HG02884 (cell line): Measurements from ENCODE around the gene JOSD1.

ENCODE experiments used
- ATAC-seq: cut with Tn5 transposase; IDR thresholded peaks from one replicate; pipeline ENCODE4 v1.9.1; 2021; ENCODE audit warnings: mild to moderate bottlenecking, moderate library complexity; ENCODE audit not compliant: unreplicated experiment

The JOSD1 gene

DNA sequence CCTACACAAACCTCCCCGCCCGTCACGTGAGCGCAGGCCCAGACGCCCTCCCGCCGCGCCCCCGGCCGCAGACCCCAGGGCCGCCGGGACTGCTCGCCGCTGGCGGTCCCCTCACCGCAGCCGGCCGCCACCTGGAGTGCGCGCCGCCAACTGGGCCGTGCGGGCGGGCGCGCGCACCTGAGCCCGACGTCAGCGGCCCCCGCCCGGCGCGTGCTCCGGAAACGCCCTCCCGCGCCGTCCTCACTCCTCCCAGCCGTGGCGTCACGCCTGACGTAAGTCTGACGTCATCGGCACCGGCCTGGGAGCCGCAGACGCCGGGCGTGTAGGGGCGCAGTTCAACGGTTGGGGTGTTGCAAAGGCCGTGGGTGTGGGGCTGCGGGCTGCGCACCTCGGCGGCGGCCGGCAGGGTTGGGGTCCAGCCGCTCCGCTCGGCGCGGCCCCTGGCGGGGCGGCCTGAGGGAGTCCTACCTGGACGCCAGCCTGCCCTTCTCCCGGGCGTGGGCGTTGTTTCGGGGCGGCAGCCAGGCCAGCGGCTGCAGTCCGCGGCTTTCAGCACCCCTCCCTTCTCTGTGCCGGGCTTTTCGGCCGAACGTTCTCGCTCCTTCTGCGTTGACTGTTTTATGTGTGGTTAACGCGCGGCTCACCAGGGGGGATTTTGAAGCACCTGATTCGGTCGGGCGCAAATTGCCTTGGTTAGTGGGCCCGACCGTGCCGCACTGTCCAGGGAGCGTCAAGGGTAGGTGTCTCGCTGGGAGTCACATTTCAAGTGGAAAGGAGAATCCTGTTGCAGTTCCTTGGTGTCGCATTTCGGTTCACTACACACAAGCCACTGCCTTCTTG is at the start of gene JOSD1:
JOSD1 (minus strand) TSS at position 155 of the 840 bp plus-strand sequence. CDS start 956 bp downstream, outside the sequence.
- peak; percentile 27 for ATAC-seq

DNA sequence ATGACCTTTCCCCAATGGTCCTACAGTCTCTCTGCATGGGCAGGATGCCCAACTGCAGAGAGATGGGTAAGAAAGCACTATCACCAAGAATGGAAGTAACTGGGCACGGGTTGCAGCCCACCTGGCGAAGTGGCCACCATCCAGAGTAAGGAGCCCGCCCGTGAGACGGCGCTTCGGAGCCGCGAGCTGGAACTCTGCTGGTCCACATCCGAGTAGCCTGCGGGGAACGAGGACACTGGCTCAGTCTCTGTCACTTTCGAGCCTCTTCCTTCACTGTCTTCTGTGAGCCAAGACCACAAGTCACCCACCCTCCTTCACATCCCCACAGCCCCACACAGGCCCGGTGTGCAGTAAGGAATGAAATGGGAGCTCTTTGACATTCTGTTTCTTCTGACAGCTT is 49.4 kb upstream of the JOSD1 start:
- no peak for ATAC-seq

DNA sequence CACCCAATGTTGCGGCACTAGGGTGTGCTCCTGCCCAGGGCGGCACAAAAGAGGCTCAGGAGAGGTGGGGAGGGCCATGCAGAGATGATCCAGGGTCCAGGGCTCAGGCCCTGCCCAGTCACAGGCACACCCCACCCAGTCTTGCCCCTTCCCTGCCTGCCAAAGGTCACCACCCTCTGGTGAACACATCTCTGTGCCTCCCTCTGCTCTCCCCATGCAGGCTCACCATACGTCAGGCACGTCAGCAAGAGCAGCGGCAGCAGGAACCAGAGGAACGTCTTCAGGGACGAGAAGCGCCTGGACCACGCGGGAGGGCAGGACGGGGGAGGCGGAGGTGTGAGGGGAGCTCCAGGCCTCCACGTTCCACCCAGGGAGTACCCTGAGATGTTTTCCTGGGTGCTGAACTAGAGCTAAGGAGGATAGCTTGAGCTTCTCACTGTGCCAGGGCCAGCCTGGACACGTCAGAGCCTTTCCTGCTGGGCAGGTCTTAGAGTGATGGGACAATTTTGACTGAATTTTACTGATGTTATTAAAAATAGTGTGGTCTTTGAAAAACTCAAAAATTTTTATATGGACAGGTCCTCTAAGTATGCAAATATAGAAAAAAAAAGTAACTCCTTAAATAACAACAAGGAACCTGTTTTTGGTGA is 47.9 kb upstream of the JOSD1 start:
- ATAC-seq: no peak

DNA sequence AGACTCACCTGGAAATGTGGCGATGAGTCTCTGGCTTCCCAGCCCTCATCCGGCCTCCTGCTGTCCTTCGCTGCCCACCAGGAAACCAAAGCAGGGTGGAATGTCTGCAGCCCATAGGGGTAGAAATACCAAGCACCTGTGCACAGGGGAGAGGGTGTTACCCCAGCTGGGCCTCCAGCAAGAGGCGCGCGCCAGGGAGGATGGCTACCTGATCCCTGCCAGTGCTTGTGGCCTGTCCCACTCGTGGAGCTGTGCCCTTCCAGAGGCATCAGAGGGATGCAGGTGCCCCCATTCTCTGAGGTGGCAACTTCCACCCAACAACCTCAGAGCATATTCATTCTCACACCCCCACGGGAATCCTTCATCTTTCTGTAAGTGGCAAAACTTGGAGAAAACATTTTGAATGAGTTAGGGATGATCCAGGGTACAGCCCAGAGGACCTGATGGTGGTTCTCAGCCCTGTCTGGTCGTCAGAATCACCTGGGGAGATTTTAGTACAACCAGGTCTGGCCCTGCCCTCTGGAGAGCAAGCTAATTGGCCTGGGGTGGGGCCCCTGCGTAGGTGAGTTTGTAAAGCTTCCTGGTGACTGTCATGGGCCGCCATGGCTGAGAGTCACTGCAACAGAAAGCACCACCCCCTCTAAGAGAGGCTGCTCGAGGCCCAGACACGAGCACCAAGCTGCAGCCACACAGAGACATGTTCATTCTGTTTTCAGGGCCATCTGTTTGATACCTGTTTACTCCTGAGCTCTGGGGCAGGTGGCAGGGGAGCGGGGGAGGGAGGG is 45.1 kb upstream of the JOSD1 start:
- ATAC-seq: no peak

DNA sequence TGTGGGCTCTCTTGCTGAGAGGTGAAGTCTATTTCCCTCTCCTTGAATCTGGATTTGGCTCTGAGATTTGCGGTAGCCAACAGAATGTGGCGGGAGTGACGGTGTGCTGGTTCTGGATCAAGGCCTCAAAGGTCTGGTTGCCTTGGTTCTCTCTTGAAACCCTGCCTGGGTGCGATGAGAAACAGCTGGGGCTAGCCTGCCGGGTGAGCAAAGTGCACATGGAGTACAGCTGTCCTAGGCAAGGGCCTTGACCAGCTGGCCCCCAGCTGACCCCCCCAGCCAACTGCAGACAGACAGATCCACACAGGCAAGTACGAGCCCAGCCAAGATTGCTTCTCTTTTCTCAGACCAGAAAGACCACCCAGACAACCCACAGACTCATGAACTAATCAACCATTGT is 44.2 kb upstream of the JOSD1 start:
- ATAC-seq: no peak

DNA sequence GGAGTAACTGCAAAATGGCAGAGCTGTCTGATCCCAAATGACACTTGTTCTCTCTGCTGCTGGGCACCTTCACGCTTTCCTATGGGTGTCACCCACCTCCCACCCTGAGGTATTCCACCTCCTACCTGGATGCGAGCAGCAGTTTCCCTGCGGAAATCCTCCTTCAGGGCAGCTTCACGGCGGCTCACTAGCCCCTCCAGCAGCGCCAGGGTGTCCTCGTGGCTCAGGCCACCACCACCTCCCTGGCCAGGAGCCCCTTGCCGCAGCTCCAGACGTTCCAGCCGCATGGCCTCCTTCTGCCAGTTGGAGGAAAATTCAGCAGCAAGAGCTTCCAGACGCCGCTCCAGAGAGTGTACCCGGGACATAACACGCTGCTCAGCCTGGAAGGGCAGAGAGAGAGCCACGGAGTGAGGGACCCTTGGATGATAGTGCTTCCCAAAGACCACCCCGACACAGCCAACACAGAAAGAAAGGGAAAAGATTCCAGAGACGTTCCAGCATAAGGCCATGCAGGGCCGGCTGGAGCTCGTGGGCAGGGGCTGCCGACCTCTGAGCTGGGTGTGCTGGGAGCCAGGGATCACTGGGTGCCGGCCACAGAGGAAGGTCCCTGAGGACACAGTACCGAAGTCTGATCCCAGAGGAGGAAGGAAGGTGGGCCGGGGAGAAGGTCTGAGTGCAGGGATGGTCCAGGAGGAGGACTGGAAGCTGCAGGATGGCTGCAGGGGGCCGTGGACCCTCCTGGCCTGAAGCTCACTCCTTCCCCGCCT is 41.6 kb upstream of the JOSD1 start:
- no peak for ATAC-seq

DNA sequence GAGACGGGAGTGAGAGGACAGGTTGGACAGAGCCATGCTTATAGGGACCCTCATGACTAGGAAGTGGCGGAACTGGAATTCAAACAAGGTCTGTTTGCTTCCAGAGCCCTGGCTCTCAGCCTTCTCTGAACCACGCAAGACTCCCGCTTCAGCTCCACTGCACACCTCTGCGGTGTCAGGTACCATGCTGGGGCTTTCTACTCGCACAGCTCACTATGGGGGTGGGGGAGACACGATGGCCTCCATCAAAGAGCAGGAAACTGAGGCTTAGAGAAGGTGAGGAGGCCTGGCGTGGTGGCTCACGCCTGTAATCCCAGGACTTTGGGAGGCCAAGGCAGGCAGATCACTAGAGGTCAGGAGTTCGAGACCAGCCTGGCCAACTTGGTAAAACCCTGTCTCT is 40.8 kb upstream of the JOSD1 start:
- no peak for ATAC-seq

DNA sequence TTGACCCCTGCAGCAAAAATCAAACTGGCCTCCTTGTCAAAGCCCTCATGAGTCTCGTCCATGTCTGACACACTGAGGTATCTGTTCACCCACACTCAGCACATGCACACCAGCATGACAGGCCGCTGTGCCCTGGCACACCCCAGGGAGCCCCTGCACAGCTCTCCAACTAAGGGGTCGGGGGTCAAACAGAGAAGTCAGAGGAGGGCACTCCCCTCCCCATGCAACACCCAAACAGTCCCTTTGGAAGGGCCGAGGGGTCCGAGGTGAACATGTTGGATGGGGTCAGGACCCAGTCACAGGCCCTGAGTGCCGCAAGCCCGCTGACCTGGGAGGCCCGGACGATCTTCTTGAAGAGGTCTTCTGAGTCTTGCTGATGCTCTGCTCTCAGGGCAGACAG is 40.4 kb upstream of the JOSD1 start:
- no peak for ATAC-seq

DNA sequence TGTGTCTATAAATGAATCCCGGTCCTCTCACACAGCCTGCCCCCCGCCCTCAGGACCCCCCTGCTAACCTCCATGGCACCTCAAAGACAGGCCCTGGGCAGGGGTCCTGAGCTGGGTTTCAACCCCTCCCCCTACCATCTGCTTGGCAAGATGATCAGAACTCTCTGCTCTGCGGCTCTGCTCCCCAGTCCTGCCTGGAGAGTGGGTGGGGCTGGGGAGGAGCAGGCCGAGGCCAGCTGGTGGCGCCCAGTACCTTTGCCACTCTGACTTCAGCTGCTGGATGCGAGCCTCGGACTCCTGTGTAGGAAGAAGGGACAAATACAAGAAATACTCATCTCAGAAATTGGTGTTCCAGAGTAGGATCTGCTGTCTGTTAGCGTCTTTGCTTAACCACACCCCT is 40.0 kb upstream of the JOSD1 start:
- no peak for ATAC-seq

DNA sequence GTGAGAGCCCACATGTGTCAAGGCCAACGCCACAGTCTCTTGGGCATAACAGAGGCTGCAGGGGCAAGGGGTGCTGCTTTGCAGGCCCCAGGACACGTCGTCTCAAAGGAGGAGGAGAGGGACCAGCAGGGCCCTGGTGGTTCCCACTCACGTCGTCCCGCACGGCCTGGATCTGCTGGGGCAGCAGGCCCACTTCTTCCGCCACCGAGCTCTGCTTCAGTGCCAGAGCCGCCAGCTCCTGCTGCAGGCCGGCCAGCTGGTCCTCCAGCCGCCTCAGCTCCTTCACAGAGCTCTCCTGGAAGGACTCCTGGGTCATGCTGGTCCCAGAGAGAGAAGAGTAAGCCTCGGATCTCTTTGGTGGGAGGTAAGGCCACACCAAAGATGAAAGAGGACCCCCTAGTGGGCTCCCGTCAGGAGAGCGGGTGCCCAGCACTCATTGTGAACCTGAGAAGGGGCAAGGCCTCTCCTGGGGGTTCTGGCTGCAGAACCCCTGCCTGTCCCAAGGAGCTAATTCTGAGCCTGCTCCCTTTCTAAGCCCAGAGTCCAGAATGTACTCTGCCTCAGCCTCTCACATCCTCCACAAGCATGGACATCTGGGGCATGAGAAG is 39.5 kb upstream of the JOSD1 start:
- ATAC-seq: no peak

DNA sequence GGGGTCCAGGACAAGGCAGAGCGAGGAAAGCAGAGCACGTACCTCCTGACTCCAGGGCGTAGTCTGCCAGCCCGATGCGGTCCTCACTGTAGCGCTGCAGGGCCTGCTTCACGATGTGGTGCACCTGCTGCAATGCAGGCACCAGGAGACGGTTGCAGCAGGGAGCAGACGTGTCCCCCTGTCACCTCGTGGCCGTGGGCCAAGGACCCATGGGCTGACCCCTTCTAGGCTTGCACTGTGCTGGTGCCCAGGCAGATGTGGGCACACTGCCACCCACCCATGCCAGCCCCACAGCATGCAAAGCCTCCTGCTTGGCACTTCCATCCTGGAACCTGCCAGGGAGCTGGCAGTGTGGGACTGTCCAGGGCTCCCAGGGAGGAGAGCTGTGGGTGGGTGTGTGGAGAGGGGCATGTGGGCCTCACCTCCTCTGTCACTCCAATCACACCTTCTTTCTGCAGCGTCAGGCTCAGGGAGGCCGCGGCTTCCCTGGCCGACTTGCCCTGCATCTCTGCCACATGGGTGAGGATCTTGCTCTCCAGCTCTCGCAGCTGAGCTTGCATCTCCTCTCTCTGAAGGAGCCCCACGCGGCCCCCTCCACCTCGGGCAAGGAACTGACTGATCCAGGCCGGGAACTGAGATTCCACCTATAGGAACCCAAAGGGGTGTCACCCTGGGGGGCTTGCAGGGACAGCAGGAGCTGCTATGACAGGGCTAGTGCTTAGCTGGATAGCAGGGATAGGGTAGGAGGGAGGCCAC is 38.7 kb upstream of the JOSD1 start:
- ATAC-seq: no peak

DNA sequence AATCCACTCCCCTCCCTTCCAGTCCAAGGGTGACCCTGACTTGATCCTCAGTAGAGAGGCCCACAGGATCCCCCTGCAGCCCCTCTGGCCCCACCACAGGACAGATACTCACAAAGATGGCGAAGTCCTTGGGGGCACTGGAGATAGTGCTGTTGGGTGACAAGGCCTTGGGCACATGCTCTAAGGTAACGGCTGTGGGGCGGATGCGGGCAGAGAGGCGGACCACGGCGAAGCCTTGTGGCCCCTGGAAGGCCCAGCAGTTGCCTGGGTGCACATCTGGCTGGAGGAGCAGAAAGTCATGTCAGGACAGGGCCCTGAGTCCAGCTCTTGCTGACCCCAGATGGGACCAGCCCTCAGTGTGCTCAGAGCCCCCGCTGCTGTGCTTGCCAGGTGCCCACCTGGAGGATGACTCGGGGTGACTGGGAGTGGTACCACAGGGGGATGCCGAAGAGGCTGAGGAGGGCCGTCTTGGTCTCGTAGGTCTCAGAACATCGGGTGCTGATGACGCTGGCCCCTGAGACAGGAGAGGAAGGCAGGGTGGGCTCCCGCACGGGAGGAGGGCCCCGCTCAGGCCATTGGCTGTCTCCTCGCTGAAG is 37.8 kb upstream of the JOSD1 start:
- ATAC-seq: no peak

DNA sequence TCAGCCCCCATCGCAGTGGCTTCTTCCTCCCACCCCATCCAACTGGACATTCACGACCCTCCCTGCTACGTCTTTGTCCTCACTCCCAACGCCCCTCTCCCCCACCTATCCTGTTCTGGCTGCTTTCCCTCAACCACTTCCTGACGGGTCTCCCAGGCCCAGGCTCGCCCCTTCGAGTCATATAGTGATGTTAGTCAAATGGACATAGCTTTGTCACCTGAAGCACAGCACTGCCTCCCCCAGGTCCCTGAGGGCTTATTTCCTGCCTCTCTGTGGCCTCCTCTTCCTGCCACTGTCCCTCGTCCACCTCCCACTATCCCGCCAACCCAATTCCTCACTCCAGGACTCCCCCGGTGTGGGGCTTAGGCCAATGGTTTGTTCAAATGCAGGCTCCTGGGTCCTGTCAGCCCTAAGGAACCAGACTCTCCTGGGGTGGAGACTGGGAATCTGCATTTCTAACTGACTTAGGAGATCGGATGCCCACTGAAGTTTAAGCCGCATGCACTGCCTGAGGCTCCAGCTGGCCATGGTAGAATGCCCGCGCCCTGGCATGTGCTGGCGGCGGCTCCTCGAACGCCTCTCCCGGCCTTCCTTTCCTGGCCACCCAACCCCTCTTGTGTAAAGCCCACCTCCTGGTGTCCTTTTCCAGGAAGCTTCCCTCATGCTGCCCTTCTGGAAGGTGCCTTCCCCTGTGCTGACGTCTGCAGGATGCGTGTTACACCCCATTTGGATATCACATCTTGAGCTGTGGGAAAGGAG is 36.7 kb upstream of the JOSD1 start:
- no peak for ATAC-seq

DNA sequence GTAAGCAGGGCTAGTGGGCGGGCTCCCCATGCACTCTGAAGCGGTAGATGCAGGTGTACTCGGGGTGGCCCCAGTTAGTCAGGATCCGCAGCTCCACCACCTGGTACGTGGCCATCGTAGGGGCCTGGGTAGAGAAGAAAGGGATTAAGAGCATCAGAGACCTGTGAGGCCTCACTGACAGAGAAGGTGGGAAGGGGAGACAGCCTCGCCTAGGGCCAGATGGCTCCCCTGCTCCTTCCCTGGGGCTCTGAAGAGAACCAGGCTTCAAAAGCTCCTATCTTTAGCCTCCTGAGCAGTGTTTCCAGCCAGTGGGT is 35.5 kb upstream of the JOSD1 start:
- ATAC-seq: no peak

DNA sequence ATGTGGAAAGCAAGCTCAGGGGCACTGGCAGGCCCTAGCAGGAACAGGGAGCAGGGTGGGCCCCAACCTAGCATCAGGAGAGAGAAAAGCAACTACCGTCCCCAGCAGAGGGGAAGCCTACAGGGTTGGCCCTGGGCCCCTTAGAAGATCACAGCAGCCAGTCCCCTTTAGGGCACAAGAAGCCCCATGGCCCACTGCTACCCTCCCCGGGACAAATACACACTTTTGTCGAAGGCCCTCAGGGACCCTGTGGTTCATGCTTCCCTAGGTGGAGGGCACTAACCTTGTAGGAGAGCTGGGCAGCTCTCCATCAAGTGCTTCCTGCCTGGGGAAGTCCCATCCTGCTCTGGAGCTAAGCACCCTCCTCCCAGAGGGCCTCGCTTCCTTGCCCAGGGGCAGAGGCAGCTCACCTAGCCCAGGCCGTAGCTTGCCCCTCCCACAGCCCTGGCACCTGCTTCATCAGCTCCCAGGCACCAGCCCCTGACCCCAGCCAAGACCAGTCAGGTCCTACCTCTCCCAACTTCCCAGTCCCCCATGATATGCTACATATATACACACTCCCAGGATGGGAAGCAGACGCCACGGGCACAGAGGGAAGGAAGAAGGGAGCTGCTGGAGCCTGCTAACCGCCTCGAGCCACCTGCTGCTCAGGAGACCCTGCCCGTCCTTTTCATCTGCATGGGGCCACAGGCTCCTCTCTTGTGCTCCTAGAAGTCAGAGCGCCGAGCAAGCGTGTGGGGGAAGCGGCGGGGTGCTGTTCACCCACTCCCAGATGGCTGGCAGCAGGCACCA is 34.9 kb upstream of the JOSD1 start:
- ATAC-seq: no peak

DNA sequence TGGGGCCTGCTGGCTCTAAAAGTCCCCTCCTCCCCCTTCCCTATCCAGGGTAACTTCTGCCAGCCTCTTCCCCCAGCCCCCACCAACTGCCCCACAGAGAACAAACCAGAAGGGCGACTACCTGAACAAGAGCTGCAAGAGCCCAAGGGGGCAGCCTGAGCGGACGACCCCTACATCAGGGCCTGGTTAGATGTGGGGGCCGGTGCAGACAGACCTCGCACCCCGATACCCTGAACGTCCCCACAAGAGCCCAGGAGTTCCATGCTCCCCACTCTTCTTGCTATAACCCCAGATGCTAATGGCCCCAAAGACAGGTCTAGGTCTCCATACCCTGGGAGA is 34.4 kb upstream of the JOSD1 start:
- ATAC-seq: no peak

DNA sequence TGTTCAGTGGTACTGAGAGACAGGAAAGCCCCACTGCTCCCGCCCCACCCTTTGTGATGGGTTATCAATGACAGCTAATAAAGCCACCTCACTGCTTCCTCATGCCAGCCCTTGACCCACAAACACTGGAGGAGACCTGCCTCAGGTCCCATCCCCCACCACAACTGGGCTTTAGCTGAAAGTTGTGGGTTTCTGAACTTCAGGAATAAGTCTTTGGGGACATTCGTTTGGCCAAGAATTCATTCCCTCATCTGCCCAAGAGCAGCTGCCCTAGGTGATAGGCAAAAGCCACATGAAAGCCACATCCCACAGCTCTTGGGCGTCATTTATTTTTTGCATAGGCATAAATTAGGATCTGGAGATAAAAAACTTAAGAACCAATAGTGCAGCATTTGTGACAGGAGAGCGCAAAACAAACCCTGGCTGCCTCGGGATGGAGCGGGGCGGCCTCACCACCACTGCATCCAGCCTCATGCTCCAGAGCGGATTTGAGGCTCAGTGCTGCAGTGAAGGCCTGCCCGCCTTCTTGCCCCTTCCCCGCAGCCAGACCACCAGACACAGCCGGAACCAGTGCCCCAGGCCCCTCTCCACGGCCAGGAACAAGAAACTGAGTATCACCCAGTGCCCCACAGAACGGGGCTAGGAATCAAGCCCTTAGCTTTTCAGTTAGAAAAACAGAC is 33.8 kb upstream of the JOSD1 start:
- no peak for ATAC-seq
